ENCODE data around the gene TEAD1. TPM values are rescaled to one million over a fixed set of nuclear protein-coding genes. Genes with fewer than 3 reads are reported as not detected.

Gene TEAD1
- total RNA-seq, 2 experiments from 2014 or later, result 0.25 to 0.83 TPM

DNA sequence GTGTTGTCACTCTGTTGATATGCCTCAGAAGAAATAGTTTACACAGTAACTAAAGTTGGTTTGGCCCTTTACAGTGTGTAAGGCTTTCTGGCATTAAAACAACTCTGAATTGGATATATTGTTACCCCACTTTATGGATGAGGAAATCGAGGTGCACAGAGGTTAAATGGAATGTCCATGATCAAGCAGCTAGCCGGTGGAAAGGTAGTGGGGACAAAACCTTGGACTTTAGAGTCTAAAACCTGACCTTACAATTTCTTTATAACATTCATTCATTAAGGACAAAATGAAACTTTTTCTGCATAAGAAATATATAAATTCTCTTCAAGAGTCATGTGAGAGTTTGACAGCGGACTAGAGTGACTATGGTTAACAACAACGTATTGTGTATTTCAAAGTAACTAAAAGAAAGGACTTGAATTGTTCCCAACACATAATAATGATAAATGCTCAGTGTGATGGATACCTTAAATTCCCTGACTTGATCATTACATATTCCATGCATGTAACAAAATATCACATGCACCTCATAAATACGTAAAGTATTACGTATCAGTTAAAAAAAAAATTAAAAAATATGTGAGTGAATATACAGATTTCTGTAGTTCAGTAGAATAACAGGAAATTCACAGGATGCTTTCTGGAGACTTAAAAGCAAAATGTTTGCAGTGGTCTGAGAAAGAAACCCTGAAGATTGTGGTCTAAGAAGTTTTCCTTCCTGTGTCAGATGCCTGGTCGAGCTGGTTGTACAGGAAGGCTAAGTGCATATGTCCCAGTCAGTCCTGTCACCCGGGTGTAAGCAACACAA, 51.0 kb downstream of the TEAD1 start:
- CTCF ChIA-PET, result no interaction called here
- TF ChIP-seq, protein P1, sequence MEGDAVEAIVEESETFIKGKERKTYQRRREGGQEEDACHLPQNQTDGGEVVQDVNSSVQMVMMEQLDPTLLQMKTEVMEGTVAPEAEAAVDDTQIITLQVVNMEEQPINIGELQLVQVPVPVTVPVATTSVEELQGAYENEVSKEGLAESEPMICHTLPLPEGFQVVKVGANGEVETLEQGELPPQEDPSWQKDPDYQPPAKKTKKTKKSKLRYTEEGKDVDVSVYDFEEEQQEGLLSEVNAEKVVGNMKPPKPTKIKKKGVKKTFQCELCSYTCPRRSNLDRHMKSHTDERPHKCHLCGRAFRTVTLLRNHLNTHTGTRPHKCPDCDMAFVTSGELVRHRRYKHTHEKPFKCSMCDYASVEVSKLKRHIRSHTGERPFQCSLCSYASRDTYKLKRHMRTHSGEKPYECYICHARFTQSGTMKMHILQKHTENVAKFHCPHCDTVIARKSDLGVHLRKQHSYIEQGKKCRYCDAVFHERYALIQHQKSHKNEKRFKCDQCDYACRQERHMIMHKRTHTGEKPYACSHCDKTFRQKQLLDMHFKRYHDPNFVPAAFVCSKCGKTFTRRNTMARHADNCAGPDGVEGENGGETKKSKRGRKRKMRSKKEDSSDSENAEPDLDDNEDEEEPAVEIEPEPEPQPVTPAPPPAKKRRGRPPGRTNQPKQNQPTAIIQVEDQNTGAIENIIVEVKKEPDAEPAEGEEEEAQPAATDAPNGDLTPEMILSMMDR (IDR thresholded peaks at IDR 0.05), result no peak
- no peaks in the 10 kb centered on the region for H3K4me1 Mint-ChIP-seq (ENCODE audit: low read depth)
- H3K27me3 Mint-ChIP-seq, result peaks cover 54% of the 10 kb centered on the region
- H3K4me3 Mint-ChIP-seq, result no peak overlapping the region
- intact Hi-C loops (cut with micrococcal nuclease), result no loop called here
- no peaks in the 10 kb centered on the region for H3K36me3 Mint-ChIP-seq (ENCODE audit: low read depth)
- no peak overlapping the region for H3K27ac Mint-ChIP-seq
- POLR2A ChIA-PET, result no interaction called here
- no peak for DNase-seq
- no peaks in the 10 kb centered on the region for H3K9me3 Mint-ChIP-seq
- ATAC-seq, result no peak

DNA sequence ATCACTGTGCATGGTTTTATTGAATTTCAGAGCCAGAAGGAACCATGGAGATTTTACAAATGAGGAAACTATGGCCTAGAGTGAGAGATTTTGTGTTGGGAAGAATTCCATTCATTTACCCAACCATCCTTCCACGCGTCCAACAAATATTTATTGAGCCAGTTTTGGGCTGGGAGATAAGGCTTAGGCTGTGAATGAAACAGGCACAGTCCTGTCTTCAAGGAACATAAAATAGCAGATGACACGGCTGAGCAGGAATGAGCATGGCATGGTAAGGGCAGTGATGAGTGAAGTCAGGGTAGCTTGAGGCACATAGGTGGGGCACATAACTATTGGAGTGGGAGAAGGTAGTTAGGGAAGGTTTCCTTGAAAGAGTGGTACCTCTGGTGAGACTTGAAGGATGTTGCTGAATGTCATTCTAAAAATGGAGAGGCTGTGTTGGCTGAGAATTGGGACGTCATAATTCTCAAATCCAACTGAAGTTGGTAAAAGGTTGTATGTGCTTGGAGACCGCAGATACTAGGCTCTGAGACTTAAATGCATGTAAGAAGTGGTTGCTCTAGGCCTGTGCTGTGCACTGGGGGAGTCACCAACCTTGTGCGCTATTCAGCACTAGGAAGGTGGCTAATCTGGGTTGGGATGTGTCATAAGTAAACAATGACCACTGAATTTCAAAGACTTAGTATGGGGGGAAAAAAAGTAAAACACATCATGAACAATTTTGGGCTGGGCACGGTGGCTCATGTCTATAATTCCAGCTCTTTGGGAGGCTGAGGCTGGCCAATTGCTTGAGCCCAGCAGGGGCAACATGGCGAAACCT, 51.9 kb downstream of the TEAD1 start:
- Mint-ChIP-seq H3K27me3 (peaks cover 48% of the 10 kb centered on the region), H3K4me3 (no peak overlapping the region), H3K36me3 (ENCODE audit: low read depth) (no peaks in the 10 kb centered on the region), H3K9me3 (no peaks in the 10 kb centered on the region), H3K4me1 (ENCODE audit: low read depth) (no peaks in the 10 kb centered on the region), H3K27ac (no peak overlapping the region)
- DNase-seq (no peak), ATAC-seq (no peak)
- TF ChIP-seq, protein P1 (IDR thresholded peaks at IDR 0.05), result no peak
- POLR2A ChIA-PET, result no interaction called here
- intact Hi-C loops (cut with micrococcal nuclease), result no loop called here
- CTCF ChIA-PET, result no interaction called here

DNA sequence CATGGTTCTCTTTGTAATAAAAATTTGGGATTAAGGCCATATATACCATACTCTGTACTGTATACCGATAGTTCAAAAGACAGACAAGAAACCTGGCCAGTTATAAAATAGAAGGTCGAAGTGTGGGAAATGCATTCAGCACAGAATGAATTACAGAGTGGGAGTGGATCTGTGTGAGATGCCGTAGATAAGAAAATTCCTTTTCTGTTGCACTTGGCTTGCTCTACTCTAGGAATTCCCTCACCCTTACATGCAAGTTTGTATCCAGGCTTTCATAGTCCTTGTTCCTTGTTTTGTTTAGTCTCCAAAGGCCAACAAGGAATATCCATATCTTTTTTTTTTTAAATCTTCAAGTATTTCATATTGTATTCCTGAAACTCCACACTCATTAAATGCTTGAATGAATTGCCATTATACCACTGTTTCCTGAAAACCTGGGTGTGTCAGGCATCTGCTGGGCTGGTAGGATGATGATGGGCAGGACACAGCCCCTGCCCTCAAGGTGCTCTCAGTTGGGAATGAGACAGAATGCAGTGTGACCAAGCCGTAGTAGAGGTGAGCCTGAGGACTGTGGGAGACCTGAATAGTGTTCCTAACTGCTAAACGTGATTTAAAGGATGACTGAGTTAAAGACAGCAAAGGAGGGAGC, 53.5 kb downstream of the TEAD1 start:
- ChIA-PET CTCF (no interaction called here), POLR2A (no interaction called here)
- no peaks in the 10 kb centered on the region for H3K4me1 Mint-ChIP-seq (ENCODE audit: low read depth)
- ATAC-seq, result no peak
- H3K27me3 Mint-ChIP-seq, result peaks cover 35% of the 10 kb centered on the region
- intact Hi-C loops (cut with micrococcal nuclease), result no loop called here
- H3K27ac Mint-ChIP-seq, result no peak overlapping the region
- H3K36me3 Mint-ChIP-seq (ENCODE audit: low read depth), result no peaks in the 10 kb centered on the region
- no peaks in the 10 kb centered on the region for H3K9me3 Mint-ChIP-seq
- DNase-seq, result no peak
- TF ChIP-seq, protein P1 (IDR thresholded peaks at IDR 0.05), result no peak
- H3K4me3 Mint-ChIP-seq, result no peak overlapping the region

DNA sequence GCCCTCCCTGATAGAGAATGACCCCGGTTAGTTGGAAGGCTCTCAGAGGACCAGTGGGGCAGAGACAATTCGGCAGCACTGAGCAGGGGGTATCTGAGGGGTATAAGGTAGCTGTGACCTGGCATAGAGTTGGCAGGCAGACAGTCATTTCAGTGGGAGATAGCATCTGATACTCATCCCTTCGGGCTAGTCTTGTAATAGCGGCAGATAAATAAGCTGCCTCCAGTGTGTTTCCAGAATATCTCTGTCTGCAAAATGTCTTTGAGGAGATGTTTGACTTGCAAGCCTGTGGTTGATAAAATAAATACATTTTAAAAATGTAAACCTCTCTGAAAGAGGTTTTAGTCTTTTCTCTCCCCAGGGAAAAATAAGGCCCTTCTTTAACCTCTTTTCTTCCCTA, 54.2 kb downstream of the TEAD1 start:
- TF ChIP-seq, protein P1 (IDR thresholded peaks at IDR 0.05), result no peak
- no peak overlapping the region for H3K4me3 Mint-ChIP-seq
- no peaks in the 10 kb centered on the region for H3K4me1 Mint-ChIP-seq (ENCODE audit: low read depth)
- H3K9me3 Mint-ChIP-seq, result no peaks in the 10 kb centered on the region
- ChIA-PET POLR2A (no interaction called here), CTCF (no interaction called here)
- DNase-seq (no peak), ATAC-seq (no peak)
- intact Hi-C loops (cut with micrococcal nuclease), result no loop called here
- no peak overlapping the region for H3K27ac Mint-ChIP-seq
- H3K27me3 Mint-ChIP-seq, result peaks cover 32% of the 10 kb centered on the region
- no peaks in the 10 kb centered on the region for H3K36me3 Mint-ChIP-seq (ENCODE audit: low read depth)

DNA sequence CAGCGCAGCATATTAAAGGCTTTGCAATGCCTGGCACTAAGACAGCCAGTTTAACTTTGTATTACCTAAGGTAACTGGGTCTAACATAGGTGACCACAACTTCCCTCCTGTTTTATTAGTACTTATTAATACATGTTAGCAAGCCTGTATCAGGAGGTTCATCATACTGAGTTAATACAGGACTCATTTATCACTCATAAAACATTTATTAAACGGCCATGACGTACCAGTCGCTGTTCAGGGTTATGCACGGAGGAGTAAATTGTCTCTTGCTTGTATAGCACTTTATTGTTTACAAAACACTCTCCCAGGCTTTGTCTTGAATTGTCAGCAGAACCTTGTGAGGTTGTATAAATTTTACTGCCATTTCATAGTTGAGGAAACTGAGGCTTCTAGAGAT, 55.7 kb downstream of the TEAD1 start:
- Mint-ChIP-seq H3K36me3 (ENCODE audit: low read depth) (no peaks in the 10 kb centered on the region), H3K27ac (no peak overlapping the region), H3K9me3 (no peaks in the 10 kb centered on the region), H3K4me3 (no peak overlapping the region), H3K4me1 (ENCODE audit: low read depth) (no peaks in the 10 kb centered on the region), H3K27me3 (peaks cover 21% of the 10 kb centered on the region)
- ATAC-seq (no peak), DNase-seq (no peak)
- TF ChIP-seq, protein P1 (IDR thresholded peaks at IDR 0.05), result no peak
- intact Hi-C loops (cut with micrococcal nuclease), result no loop called here
- CTCF ChIA-PET, result no interaction called here
- POLR2A ChIA-PET, result no interaction called here
